Measurements from ENCODE around the gene GRIN2C.

The GRIN2C gene

GRCh38 chr17:74861662-74862107 is 2.0 kb upstream of the GRIN2C start:
- Histone ChIP-seq H3K27me3 (ENCODE audit: insufficient read depth, low read length, poor library complexity, severe bottlenecking) (no peaks in the 10 kb centered on the region), H3K9me2 (replicated peaks; ENCODE audit: low read depth, low read length) (no peaks in the 10 kb centered on the region), H3F3A (ENCODE audit: low read depth) (no peaks in the 10 kb centered on the region), H3K4me2 (ENCODE audit: low read depth, low read length, poor library complexity, severe bottlenecking) (no peak overlapping the region), H3K4me1 (ENCODE audit: insufficient read depth, low read length, poor library complexity, severe bottlenecking) (no peaks in the 10 kb centered on the region), H3K9me3 (ENCODE audit: insufficient read depth, low read depth, low read length) (no peaks in the 10 kb centered on the region), H3K4me3 (ENCODE audit: low read length, poor library complexity, severe bottlenecking) (no peak overlapping the region), H4K20me1 (ENCODE audit: insufficient read depth, low read length, poor library complexity, severe bottlenecking) (no peaks in the 10 kb centered on the region), H2AFZ (ENCODE audit: low read length) (no peak overlapping the region), H3K36me3 (ENCODE audit: insufficient read depth, low read length) (no peaks in the 10 kb centered on the region), H3K79me2 (ENCODE audit: insufficient read depth, low read length) (no peaks in the 10 kb centered on the region), H3K9ac (ENCODE audit: low read depth, low read length, poor library complexity, severe bottlenecking) (no peak overlapping the region)
- TF ChIP-seq EZH2phosphoT487 (IDR thresholded peaks at IDR 0.05; ENCODE audit: borderline replicate concordance) (no peak), CTCF (conservative IDR thresholded peaks at IDR 0.05; ENCODE audit: low read length) (no peak)

GRCh38 chr17:74860872-74861661 is 1.4 kb upstream of the GRIN2C start:
- Histone ChIP-seq H2AFZ (ENCODE audit: low read length) (no peak overlapping the region), H3K79me2 (ENCODE audit: insufficient read depth, low read length) (no peaks in the 10 kb centered on the region), H3K27me3 (ENCODE audit: insufficient read depth, low read length, poor library complexity, severe bottlenecking) (no peaks in the 10 kb centered on the region), H3K36me3 (ENCODE audit: insufficient read depth, low read length) (no peaks in the 10 kb centered on the region), H3K9me2 (replicated peaks; ENCODE audit: low read depth, low read length) (no peaks in the 10 kb centered on the region), H3K9ac (ENCODE audit: low read depth, low read length, poor library complexity, severe bottlenecking) (no peak overlapping the region), H4K20me1 (ENCODE audit: insufficient read depth, low read length, poor library complexity, severe bottlenecking) (no peaks in the 10 kb centered on the region), H3K4me1 (ENCODE audit: insufficient read depth, low read length, poor library complexity, severe bottlenecking) (no peaks in the 10 kb centered on the region), H3K4me2 (ENCODE audit: low read depth, low read length, poor library complexity, severe bottlenecking) (no peak overlapping the region), H3K9me3 (ENCODE audit: insufficient read depth, low read depth, low read length) (no peaks in the 10 kb centered on the region), H3K4me3 (ENCODE audit: low read length, poor library complexity, severe bottlenecking) (no peak overlapping the region), H3F3A (ENCODE audit: low read depth) (no peaks in the 10 kb centered on the region)
- TF ChIP-seq EZH2phosphoT487 (IDR thresholded peaks at IDR 0.05; ENCODE audit: borderline replicate concordance) (no peak), CTCF (conservative IDR thresholded peaks at IDR 0.05; ENCODE audit: low read length) (no peak)

GRCh38 chr17:74860229-74860871 is 665 bp upstream of the GRIN2C start:
- Histone ChIP-seq H3K9ac (ENCODE audit: low read depth, low read length, poor library complexity, severe bottlenecking) (no peak overlapping the region), H3F3A (ENCODE audit: low read depth) (no peaks in the 10 kb centered on the region), H2AFZ (ENCODE audit: low read length) (no peak overlapping the region), H3K9me2 (replicated peaks; ENCODE audit: low read depth, low read length) (no peaks in the 10 kb centered on the region), H3K4me2 (ENCODE audit: low read depth, low read length, poor library complexity, severe bottlenecking) (no peak overlapping the region), H3K36me3 (ENCODE audit: insufficient read depth, low read length) (no peaks in the 10 kb centered on the region), H3K9me3 (ENCODE audit: insufficient read depth, low read depth, low read length) (no peaks in the 10 kb centered on the region), H3K27me3 (ENCODE audit: insufficient read depth, low read length, poor library complexity, severe bottlenecking) (no peaks in the 10 kb centered on the region), H3K79me2 (ENCODE audit: insufficient read depth, low read length) (no peaks in the 10 kb centered on the region), H4K20me1 (ENCODE audit: insufficient read depth, low read length, poor library complexity, severe bottlenecking) (no peaks in the 10 kb centered on the region), H3K4me3 (ENCODE audit: low read length, poor library complexity, severe bottlenecking) (no peak overlapping the region), H3K4me1 (ENCODE audit: insufficient read depth, low read length, poor library complexity, severe bottlenecking) (no peaks in the 10 kb centered on the region)
- no peak for TF ChIP-seq EZH2phosphoT487 (IDR thresholded peaks at IDR 0.05; ENCODE audit: borderline replicate concordance)
- no peak for TF ChIP-seq CTCF (conservative IDR thresholded peaks at IDR 0.05; ENCODE audit: low read length)

Measured in Loucy (cell line).